ENCODE results near the gene FAM83F.
"Not testable (repeated sequence)": the region's sequence is repeated elsewhere in the genome, so short reads cannot be mapped to it uniquely, and the experiment has no call there.

The FAM83F gene

GRCh38 chr22:39994566-39995392 lies at the start of gene FAM83F:
Gene FAM83F, plus strand, starts transcription at chr22:39994954. Its CDS starts 89 bp downstream, at chr22:39995043.
- in situ Hi-C loops (cut with MboI; ENCODE audit: low sequenced_read_pairs): no loop called here

GRCh38 chr22:39946126-39946502 lies 48.6 kb upstream of the FAM83F start:
- in situ Hi-C loops (cut with MboI; ENCODE audit: low sequenced_read_pairs): no loop called here

- in situ Hi-C loops (cut with MboI; ENCODE audit: low sequenced_read_pairs): no loop called here
Measured at GRCh38 chr22:39946503-39947219, 48.1 kb upstream of the FAM83F start.

- in situ Hi-C loops (cut with MboI; ENCODE audit: low sequenced_read_pairs): no loop called here
Measured at GRCh38 chr22:39947220-39948216, 47.2 kb upstream of the FAM83F start.

- in situ Hi-C loops (cut with MboI; ENCODE audit: low sequenced_read_pairs): no loop called here
Measured at GRCh38 chr22:39949964-39950737, 44.6 kb upstream of the FAM83F start.

GRCh38 chr22:39951603-39952293 lies 43.0 kb upstream of the FAM83F start:
- in situ Hi-C loops (cut with MboI; ENCODE audit: low sequenced_read_pairs): not testable (repeated sequence)

- in situ Hi-C loops (cut with MboI; ENCODE audit: low sequenced_read_pairs): no loop called here
Measured at GRCh38 chr22:39952347-39952746, 42.4 kb upstream of the FAM83F start.

- in situ Hi-C loops (cut with MboI; ENCODE audit: low sequenced_read_pairs): no loop called here
Measured at GRCh38 chr22:39953101-39953500, 41.7 kb upstream of the FAM83F start.

GRCh38 chr22:39954584-39955055 lies 40.1 kb upstream of the FAM83F start:
- in situ Hi-C loops (cut with MboI; ENCODE audit: low sequenced_read_pairs): no loop called here

- in situ Hi-C loops (cut with MboI; ENCODE audit: low sequenced_read_pairs): no loop called here
Measured at GRCh38 chr22:39955675-39956074, 39.1 kb upstream of the FAM83F start.

- in situ Hi-C loops (cut with MboI; ENCODE audit: low sequenced_read_pairs): no loop called here
Measured at GRCh38 chr22:39956932-39957664, 37.7 kb upstream of the FAM83F start.

GRCh38 chr22:39958009-39958711 lies 36.6 kb upstream of the FAM83F start:
- in situ Hi-C loops (cut with MboI; ENCODE audit: low sequenced_read_pairs): no loop called here

- in situ Hi-C loops (cut with MboI; ENCODE audit: low sequenced_read_pairs): no loop called here
Measured at GRCh38 chr22:39958949-39959639, 35.7 kb upstream of the FAM83F start.

GRCh38 chr22:39959640-39960447 lies 34.9 kb upstream of the FAM83F start, which contains the start of gene TMA7B:
Gene TMA7B, plus strand, starts transcription at chr22:39960397. Its CDS starts 3,978 bp downstream, at chr22:39964375.
- in situ Hi-C loops (cut with MboI; ENCODE audit: low sequenced_read_pairs): no loop called here

- in situ Hi-C loops (cut with MboI; ENCODE audit: low sequenced_read_pairs): no loop called here
Measured at GRCh38 chr22:39960791-39961746, 33.7 kb upstream of the FAM83F start.

GRCh38 chr22:39962071-39962470 lies 32.7 kb upstream of the FAM83F start:
- in situ Hi-C loops (cut with MboI; ENCODE audit: low sequenced_read_pairs): no loop called here

Measured in HL-60/S4 treated with retinoic acid at 250 ng/mL for 4 days and 3 days (cell line).